ENCODE data around the gene CLCF1. TPM values are rescaled to one million over a fixed set of nuclear protein-coding genes. Genes with fewer than 3 reads are reported as not detected.

The CLCF1 gene
- total RNA-seq, 3 donors from 2014 or later, result 3.2 to 11.1 (median 10.2) TPM

DNA sequence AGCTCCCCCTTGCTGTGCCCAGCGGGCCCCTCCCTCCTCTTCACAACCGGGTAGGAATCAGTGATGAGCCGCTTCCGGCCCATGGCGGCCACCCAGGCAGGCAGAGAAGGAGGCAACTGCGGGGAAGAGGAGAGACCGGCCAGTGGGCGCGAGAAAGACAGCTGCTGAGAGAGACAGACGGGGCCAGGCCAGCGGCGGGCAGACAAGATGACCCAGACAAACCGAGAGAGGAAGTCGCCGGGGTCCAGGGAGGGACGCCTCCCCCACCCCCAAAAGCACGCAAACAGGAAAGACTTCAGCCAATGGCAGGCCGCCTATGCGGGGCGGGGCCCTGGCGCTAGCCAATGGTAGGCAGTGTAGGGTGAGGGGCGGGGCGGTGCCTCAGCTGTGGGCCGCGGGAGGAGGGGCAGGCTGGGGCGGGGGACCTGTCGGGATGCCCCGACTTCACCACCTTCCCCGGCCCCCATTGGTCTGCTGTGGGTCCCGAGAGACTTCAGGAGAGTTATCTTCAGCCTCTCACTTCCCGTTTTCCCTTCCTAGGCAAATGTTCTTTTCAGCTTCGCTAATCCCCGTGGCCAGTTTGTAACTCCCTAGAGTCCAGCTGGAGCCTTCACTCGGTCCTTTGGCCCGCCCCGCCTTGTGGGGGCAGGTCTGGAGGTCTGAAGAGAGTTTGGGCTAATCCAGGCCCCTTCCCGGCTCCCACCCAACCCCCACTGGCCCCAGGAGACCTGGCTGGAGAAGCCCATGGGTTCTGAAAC lies 19.9 kb downstream of the CLCF1 start, which contains the start of gene POLD4:
POLD4 (minus strand) TSS at position 230 of the 758 bp plus-strand sequence; CDS start at position 83, 147 bp downstream.
- peak; percentile 92 to 95 (median 93) for TF ChIP-seq POLR2AphosphoS5 (IDR thresholded peaks at IDR 0.05)
- TF ChIP-seq, protein P1, sequence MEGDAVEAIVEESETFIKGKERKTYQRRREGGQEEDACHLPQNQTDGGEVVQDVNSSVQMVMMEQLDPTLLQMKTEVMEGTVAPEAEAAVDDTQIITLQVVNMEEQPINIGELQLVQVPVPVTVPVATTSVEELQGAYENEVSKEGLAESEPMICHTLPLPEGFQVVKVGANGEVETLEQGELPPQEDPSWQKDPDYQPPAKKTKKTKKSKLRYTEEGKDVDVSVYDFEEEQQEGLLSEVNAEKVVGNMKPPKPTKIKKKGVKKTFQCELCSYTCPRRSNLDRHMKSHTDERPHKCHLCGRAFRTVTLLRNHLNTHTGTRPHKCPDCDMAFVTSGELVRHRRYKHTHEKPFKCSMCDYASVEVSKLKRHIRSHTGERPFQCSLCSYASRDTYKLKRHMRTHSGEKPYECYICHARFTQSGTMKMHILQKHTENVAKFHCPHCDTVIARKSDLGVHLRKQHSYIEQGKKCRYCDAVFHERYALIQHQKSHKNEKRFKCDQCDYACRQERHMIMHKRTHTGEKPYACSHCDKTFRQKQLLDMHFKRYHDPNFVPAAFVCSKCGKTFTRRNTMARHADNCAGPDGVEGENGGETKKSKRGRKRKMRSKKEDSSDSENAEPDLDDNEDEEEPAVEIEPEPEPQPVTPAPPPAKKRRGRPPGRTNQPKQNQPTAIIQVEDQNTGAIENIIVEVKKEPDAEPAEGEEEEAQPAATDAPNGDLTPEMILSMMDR (IDR thresholded peaks at IDR 0.05), result no peak
- peak; percentile 88 for TF ChIP-seq POLR2A (IDR thresholded peaks at IDR 0.05)
- H3K27ac ChIP-seq, result peak within 1 kb of the TSS; percentile 97 to 98
- H3K9me3 ChIP-seq, result no peaks in the 10 kb centered on the region
- peak within 1 kb of the TSS; percentile 73 to 76 (median 74) for H3K4me3 ChIP-seq
- peak; percentile 98 for DNase-seq (ENCODE audit: low spot score in 2 of 2)
- H3K4me1 ChIP-seq, result peaks cover 13 to 30% of the 10 kb centered on the region in 2 donors
- intact Hi-C loops (cut with DNase I; ENCODE audit: low total_unique reads), result no loop called here
- H3K27me3 ChIP-seq, result no peaks in the 10 kb centered on the region
- H3K36me3 ChIP-seq, result no peaks in the 10 kb centered on the region

DNA sequence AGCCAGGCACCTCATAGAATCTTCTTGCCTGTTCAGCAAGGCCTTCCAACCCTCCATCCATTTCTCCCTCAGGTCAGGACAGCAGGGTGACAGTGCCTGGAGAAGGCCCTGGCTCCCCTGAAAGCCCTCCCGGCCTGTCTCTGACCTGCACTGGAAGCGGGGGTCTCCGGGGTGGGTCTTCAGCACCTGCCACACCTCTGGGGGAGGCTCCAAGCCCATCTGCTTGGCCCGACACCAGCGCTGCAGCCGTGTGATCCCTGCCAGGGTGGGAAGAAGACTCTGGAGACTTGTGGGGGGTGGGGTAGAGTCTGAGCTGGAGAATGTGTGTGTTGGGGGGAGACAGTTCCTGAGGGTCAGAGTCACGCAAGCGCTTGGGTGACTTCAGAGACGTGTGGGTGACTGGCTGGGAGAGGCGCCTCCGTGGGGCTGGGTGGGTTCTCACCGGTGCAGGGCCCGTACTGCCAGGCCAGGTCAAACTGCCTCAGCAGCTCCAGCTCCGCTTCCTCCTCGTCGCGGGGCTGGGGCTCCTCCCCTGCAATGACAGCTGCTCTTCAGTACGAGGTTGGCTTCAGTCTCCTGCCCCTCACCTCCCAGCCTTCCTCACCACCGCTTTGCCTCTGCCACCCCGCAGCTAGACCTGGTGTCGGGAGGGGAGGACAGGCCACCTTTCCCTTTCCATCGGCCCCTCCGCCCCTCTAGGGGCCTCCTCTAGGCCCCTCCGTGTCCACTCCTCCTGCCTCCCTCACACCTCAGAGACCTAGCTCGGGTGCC lies 20.7 kb downstream of the CLCF1 start:
- DNase-seq (ENCODE audit: low spot score in 2 of 2), result no peak
- TF ChIP-seq POLR2AphosphoS5 (IDR thresholded peaks at IDR 0.05) (no peak), POLR2A (IDR thresholded peaks at IDR 0.05) (no peak)
- TF ChIP-seq, protein P1 (IDR thresholded peaks at IDR 0.05), result no peak
- intact Hi-C loops (cut with DNase I; ENCODE audit: low total_unique reads), result no loop called here

DNA sequence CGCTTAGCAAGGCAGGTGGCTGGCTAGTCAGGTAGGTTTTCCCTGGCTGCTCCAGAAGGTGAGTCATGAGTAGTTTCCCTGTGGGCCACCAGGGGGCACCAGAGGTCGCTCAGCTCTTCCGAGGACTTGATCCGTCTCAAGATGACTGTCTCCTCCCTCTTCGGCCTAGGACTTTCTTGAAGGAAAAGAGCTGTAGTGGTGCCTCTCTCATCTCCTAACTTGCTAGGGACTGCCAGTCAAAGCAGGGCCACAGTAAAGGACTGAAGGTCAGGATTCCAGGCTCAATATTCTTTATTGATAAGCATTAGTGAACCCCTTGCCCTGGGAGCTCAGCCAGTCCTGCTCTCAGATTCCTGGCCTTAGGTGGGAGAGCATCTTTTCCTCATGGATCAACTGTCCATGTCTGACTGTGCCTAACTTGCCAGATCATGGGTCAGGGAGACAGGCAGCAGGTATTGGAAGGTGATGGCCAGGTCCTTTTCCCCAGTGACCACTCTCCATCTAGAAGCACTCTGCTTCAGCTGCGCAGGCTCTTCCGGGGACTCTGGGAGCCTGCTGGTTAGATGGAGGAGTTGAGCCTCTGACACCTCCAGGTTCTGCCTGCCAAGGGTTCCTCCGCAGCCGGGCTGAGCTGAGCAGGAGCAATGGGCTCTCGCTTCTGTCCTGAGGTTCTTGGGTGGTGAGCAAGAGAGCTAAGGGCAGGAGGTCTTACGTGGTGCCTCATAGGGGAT lies 22.0 kb downstream of the CLCF1 start:
- H3K27me3 ChIP-seq, result no peaks in the 10 kb centered on the region
- no peaks in the 10 kb centered on the region for H3K9me3 ChIP-seq
- no peaks in the 10 kb centered on the region for H3K36me3 ChIP-seq
- H3K4me3 ChIP-seq, result peak overlapping the region in 1 of 3 donors; percentile 74
- TF ChIP-seq, protein P1 (IDR thresholded peaks at IDR 0.05), result peak; percentile 80 to 97 (median 84)
- TF ChIP-seq POLR2AphosphoS5 (IDR thresholded peaks at IDR 0.05) (peak in 2 of 3 donors; percentile 51 to 59), POLR2A (IDR thresholded peaks at IDR 0.05) (no peak)
- peak overlapping the region; percentile 97 to 98 for H3K27ac ChIP-seq
- no peak for DNase-seq (ENCODE audit: low spot score in 2 of 2)
- intact Hi-C loops (cut with DNase I; ENCODE audit: low total_unique reads), result no loop called here
- H3K4me1 ChIP-seq, result peaks cover 13 to 30% of the 10 kb centered on the region in 2 donors

More for the DNA sequence above, 20.7 kb downstream of the CLCF1 start:
- Histone ChIP-seq H3K27me3 (no peaks in the 10 kb centered on the region), H3K27ac (peak overlapping the region; percentile 97 to 98), H3K4me1 (peaks cover 13 to 30% of the 10 kb centered on the region in 2 donors), H3K9me3 (no peaks in the 10 kb centered on the region), H3K4me3 (peak overlapping the region; percentile 73 to 76 (median 74)), H3K36me3 (no peaks in the 10 kb centered on the region)

DNA sequence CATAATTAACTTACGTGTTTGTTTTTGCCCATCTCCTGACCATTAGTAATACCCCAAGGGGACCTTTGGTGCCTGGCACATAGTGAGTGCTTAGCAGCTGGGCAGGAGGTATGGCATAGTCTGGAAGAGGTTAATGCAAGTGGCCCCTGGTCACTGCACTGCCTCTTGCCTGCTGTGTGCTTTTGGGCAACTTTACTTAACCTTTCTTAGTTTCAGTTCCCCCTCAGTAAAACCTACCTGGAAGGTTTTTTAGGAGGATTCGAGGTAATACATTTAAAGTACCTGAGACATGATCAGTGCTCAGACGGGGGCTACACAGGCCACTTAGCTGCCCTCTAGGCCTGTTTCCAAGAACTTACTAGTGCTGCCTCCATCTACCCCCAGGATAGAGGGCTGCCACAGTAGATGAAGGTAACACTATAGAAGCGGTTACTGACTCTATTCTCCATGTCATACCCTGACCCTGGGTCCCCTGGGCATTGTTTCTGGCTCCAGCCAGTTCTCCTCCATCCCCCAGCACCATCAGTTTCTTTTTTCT lies 23.4 kb downstream of the CLCF1 start:
- TF ChIP-seq, protein P1 (IDR thresholded peaks at IDR 0.05), result no peak
- TF ChIP-seq POLR2A (IDR thresholded peaks at IDR 0.05) (no peak), POLR2AphosphoS5 (IDR thresholded peaks at IDR 0.05) (no peak)
- Histone ChIP-seq H3K27ac (peak overlapping the region in 1 of 2 donors; percentile 2), H3K4me1 (peaks cover 9 to 24% of the 10 kb centered on the region in 2 donors)

More for the DNA sequence above, 23.4 kb downstream of the CLCF1 start:
- H3K36me3 ChIP-seq, result no peaks in the 10 kb centered on the region
- intact Hi-C loops (cut with DNase I; ENCODE audit: low total_unique reads), result no loop called here
- DNase-seq (ENCODE audit: low spot score in 2 of 2), result no peak
- H3K27me3 ChIP-seq, result no peaks in the 10 kb centered on the region
- no peak overlapping the region for H3K4me3 ChIP-seq
- H3K9me3 ChIP-seq, result no peaks in the 10 kb centered on the region
